ENCODE data around the gene P2RX7. TPM values are rescaled to one million over a fixed set of nuclear protein-coding genes. Genes with fewer than 3 reads are reported as not detected.

The P2RX7 gene
- total RNA-seq, result 2.8 and 4.1 TPM in 2 replicates

DNA sequence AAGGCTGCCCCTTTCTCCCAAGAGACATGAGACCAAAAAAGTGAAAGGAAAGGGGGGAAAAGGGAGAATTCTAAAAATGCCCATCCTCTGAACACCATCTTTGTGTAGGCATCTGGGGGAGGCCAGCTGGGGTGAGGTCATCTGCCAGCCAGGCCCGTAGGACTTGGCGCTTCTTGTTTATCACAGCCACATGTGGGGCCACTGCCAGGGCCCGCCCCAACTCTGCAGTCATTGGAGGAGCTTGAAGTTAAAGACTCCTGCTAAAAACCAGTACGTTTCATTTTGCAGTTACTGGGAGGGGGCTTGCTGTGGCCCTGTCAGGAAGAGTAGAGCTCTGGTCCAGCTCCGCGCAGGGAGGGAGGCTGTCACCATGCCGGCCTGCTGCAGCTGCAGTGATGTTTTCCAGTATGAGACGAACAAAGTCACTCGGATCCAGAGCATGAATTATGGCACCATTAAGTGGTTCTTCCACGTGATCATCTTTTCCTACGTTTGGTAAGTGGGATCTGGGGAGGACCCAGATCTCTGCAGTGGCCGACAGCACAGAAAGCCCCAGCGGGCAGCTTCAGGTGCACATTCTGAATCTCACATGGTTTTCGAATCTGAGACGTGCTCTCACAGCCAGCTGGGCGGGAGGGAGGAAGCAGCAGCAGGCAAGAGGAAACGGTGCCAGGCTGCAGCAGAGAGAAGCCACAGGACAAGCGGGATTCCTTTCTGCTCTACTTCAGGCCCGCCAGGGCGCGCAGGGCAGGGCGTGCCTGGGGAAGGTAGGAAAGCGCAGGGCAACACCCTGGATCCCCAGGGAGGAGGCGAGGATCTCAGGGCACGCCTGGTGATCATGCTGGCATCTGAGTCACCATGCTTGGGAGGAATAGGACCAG is at the start of gene P2RX7:
P2RX7 (plus strand) TSS at position 276 of the 881 bp plus-strand sequence; CDS start at position 371, 95 bp downstream.

DNA sequence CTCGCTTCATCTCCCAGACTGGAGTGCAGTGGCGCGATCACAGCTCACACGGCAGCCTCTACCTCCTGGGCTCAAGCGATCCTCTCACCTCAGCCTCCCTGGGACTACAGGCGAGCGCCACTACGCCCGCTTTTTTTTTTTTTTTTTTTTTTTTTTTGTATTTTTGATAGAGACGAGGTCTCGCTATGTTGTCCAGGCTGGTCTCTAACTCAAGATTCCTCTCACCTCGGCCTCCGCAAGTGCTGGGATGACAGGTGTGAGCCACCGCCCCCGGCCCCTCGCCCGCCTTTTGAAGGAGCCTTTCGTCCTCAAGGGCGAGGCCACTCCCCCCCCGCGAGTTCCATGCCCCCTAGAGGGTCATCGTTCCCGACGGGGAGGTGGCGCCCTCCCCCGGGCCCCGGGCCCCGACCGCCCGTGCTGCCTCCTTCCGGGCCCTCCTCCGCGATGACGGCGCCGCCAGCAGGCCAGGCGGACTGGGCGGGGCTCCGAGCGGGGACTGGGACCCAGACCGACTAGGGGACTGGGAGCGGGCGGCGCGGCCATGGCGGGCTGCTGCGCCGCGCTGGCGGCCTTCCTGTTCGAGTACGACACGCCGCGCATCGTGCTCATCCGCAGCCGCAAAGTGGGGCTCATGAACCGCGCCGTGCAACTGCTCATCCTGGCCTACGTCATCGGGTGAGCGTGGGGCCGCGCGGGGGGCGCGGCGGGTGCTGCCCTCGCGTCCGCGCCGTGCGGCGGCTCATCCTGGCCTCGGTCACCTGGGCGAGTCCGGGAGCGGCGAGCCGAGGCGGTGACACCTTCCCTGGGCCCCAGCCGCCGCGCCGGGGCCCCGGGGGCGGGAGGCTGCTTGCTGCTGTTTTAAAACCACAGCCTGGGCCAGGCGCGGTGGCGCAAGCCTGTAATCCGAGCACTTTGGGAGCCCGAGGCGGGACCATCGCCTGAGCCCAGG is 77.2 kb downstream of the P2RX7 start, which contains the start of gene P2RX4:
P2RX4 (plus strand) TSS at position 506 of the 949 bp plus-strand sequence; CDS start at position 542, 36 bp downstream.

Other genes starting within 250 kb of the P2RX7 start
- gene SPPL3, start 228.5 kb upstream of the P2RX7 start, total RNA-seq, result 4.8 and 6.4 TPM in 2 replicates
- gene HNF1A, start 154.3 kb upstream of the P2RX7 start, total RNA-seq, result not detected in 2 replicates
- 9.6 and 14.5 TPM in 2 replicates for gene C12orf43, start 116.4 kb upstream of the P2RX7 start, total RNA-seq
- 0.22 and 0.50 TPM in 2 replicates for gene OASL, start 93.6 kb upstream of the P2RX7 start, total RNA-seq
- 40.6 and 52.1 TPM in 2 replicates for gene P2RX4, start 77.3 kb downstream of the P2RX7 start, total RNA-seq
- gene CAMKK2, start 163.8 kb downstream of the P2RX7 start, total RNA-seq, result 14.4 and 14.9 TPM in 2 replicates
- 141 and 158 TPM in 2 replicates for gene ANAPC5, start 219.5 kb downstream of the P2RX7 start, total RNA-seq